ENCODE measurements around the gene MS4A10.

DNA sequence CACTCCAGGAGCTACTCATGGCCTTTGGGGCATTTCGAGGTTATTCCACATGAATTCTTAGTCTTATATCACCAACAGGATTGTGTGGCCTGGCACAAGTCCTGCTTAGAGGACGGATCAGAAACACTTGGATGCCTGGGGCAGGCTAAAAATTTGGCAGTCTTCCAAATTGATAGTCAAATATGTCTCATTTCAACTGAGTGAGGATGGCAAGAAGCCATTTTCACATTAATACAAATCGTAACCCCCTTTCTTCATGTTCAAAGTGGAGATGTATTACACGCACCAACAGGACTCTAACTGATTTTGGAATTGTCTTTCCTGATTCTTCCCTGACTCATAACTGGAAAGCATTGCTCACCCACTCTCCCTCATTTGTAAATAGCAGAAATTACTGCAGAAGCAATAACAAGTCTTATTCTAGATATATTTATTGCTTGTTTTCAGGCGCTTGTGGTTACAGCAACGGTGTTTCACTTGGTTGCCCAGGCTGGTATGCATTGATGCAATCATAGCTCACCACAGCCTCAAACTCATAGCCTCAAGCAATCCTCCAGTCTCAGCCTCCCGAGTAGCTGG, 46.5 kb downstream of the MS4A10 start:
- no peak for TF ChIP-seq SIN3A (conservative IDR thresholded peaks at IDR 0.05 in 1 of 2, IDR thresholded peaks at IDR 0.05 in 1 of 2; ENCODE audit: low read depth in 1 of 2, low read length in 2 of 2)
- TF ChIP-seq, protein P1, sequence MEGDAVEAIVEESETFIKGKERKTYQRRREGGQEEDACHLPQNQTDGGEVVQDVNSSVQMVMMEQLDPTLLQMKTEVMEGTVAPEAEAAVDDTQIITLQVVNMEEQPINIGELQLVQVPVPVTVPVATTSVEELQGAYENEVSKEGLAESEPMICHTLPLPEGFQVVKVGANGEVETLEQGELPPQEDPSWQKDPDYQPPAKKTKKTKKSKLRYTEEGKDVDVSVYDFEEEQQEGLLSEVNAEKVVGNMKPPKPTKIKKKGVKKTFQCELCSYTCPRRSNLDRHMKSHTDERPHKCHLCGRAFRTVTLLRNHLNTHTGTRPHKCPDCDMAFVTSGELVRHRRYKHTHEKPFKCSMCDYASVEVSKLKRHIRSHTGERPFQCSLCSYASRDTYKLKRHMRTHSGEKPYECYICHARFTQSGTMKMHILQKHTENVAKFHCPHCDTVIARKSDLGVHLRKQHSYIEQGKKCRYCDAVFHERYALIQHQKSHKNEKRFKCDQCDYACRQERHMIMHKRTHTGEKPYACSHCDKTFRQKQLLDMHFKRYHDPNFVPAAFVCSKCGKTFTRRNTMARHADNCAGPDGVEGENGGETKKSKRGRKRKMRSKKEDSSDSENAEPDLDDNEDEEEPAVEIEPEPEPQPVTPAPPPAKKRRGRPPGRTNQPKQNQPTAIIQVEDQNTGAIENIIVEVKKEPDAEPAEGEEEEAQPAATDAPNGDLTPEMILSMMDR (IDR thresholded peaks at IDR 0.05; ENCODE audit: control extremely low read depth in 1 of 3, insufficient read depth in 1 of 3, low read depth in 1 of 3, low read length in 3 of 3): no peak

All from H1 (cell line).